AG09309 (cell line): ENCODE data around the gene ARSA.
"Not testable (repeated sequence)": the region's sequence is repeated elsewhere in the genome, so short reads cannot be mapped to it uniquely, and the experiment has no call there.

Experiments
- DNase-seq: peaks from one replicate; pipeline ENCODE4 v3.0.0-alpha.2; 2010; ENCODE audit warnings: low read depth
- H3K4me3 ChIP-seq: 2 replicates; pipeline ENCODE4 v1.5.1; 2011; ENCODE audit warnings: mild to moderate bottlenecking, low read depth, low read length, moderate library complexity; ENCODE audit not compliant: control insufficient read depth
- TF ChIP-seq, protein P1 (sequence below): IDR thresholded peaks from 2 replicates; pipeline ENCODE4 v1.5.1; 2011; ENCODE audit warnings: mild to moderate bottlenecking, low read depth, low read length, inconsistent platforms; ENCODE audit not compliant: insufficient read depth, control insufficient read depth; ENCODE audit errors: missing control alignments

ARSA gene

DNA sequence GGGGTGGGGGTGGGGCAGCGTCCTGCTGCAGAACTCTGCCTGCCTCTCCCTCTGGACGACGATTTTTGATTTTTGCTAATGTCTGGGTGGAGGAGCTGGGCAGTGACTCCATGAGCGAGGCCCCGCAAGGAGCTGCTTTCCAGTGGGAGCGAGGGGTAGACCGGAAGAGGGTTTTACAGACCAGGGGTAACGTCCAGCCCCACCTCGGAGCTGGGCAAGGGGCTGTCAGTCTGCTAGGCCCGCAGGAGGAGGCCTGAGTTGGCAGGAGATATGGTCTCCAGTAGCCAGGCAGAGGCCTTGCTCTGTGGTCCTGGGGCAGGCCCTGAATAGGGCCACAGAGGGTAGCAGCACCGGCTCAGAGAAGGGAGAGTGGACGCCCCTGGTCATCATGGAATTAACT, 18.4 kb downstream of the ARSA start:
- DNase-seq = no peak
- TF ChIP-seq, protein P1, sequence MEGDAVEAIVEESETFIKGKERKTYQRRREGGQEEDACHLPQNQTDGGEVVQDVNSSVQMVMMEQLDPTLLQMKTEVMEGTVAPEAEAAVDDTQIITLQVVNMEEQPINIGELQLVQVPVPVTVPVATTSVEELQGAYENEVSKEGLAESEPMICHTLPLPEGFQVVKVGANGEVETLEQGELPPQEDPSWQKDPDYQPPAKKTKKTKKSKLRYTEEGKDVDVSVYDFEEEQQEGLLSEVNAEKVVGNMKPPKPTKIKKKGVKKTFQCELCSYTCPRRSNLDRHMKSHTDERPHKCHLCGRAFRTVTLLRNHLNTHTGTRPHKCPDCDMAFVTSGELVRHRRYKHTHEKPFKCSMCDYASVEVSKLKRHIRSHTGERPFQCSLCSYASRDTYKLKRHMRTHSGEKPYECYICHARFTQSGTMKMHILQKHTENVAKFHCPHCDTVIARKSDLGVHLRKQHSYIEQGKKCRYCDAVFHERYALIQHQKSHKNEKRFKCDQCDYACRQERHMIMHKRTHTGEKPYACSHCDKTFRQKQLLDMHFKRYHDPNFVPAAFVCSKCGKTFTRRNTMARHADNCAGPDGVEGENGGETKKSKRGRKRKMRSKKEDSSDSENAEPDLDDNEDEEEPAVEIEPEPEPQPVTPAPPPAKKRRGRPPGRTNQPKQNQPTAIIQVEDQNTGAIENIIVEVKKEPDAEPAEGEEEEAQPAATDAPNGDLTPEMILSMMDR = no peak
- no peak overlapping the region for H3K4me3 ChIP-seq

DNA sequence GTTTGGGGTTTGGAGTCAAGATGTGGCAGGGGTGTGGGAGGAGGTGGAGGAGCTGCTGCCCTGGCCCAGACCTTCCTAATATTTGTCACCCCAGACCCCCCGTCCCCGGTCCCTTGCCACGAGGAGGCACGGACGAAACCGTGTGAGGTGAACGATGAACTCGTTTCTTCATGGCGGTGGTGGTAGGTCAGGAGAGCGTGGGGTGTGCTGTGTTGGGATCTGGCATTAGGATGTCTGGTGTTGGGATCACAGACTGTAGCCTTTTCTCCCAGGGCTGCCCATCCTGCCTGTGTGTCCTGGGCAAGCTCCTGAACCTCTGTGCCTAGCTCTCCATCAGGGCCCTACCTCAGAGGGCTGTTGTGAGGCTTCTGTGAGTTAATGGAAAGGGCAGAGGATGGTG, 19.0 kb downstream of the ARSA start:
- TF ChIP-seq, protein P1 = no peak

DNA sequence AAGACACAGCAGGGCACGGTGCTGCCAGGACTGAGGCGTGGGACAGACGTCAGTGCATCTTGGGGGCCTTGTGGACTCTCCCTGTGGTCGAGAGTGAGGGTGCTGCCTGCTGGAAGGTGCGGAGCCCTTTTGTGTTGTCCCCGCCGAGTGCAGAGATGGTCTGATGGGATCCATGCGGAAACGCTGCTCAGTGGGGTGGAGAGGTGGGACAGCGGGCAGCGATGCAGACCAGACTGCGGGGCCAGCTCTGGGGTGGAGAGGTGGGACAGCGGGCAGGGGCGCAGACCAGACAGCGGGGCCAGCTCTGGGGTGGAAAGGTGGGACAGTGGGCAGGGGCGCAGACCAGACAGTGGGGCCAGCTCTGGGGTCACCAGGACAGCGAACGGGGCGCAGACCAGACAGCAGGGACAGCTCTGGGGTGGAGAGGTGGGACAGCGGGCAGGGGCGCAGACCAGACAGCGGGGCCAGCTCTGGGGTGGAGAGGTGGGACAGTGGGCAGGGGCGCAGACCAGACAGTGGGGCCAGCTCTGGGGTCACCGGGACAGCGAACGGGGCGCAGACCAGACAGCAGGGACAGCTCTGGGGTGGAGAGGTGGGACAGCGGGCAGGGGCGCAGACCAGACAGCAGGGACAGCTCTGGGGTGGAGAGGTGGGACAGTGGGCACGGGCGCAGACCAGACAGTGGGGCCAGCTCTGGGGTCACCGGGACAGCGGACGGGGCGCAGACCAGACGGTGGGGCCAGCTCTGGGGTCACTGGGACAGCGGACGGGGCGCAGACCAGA, 19.7 kb downstream of the ARSA start:
- not testable (repeated sequence) for DNase-seq, H3K4me3 ChIP-seq

More for the DNA sequence above, 19.0 kb downstream of the ARSA start:
- no peak for DNase-seq
- no peak overlapping the region for H3K4me3 ChIP-seq

DNA sequence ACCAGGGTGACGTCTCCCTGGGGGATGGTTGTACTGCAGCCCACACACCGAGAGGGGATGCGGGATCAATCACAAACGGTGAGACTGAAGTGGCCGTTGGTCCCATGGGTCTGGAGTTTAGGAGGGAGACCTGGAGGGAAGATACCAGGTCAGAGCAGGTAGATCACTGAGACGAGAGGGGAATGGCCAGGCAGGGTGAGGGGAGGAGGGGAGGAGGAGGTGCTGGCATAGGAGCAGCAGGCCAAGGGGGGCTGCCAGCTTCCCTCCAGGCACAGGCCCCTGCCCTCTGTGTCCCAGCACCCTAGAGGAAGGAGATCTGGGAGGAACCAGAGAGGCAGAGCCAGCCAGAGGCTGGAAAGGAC, 20.3 kb downstream of the ARSA start:
- H3K4me3 ChIP-seq = no peak overlapping the region
- TF ChIP-seq, protein P1 = no peak
- DNase-seq = no peak

DNA sequence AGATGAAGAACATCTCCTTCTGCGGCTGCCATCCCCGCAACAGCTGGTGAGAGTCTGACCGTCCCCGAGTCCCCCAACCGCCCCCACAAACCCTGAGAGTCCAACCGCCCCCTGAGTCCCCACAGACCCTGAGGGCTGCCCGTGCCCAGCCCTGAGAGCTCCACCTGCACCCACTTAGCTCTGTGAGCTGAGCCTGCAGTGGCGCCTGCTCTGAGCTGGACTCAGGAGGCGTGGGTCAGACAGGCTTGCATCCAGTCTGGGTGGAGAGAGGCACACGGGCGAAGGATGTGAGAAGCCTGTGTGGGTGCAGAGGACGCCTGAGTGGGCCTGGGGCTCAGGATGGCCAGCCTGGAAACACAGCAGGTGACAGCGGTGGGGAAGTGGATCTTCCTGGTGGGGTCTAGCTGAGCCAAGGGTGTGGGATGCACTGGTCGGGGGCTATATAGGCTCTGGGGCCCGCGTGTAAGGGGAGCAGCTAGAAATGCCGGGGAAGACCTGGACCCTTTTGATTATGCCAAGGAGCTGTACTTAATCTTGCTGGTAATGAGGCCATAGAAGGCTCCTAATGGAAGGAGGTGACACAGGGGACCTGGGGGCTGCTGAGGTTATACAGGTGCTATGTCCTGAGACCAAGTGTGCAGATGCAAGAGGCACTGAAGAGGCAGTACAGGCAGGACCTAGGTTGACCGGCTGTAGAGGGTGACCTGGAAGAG, 20.9 kb downstream of the ARSA start:
- no peak for DNase-seq
- TF ChIP-seq, protein P1 = no peak
- no peak overlapping the region for H3K4me3 ChIP-seq

DNA sequence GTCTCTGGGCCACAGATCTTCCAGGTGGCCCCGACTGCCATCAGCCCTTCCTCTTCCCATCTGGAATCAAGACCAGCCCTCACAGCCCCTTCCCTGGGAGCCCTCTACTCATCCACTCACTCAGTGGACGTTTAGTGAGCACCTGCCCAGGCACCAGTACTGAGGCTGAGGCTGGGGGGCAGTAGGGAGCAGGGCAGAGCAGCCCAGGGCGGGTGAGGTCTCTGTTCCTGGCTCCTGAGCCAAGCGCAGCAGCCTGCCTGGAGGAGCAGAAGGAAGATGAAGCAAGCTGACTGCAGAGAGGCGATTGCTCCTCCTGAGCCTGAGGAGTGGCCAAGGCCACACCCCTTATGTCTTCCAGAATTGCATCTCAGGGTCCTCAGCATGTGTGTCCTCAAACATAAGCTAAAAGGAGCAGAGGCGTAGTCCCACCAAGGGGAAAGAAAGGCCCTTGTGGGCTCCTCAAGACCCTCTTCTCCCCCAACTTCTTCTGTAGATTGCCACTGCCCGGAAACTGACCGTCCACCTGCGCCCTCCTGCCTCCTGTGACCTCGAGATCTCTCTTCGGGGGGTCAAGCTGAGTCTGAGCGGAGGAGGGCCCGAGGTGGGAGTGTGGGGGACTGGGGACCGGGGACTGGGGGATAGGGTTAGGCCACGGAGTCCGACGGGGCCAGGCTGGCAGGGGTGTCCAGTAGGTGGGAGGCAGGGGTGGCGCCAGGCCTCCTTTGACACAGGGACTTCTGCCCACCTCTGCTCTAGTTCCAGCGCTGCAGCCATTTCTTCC, 21.6 kb downstream of the ARSA start:
- no peak overlapping the region for H3K4me3 ChIP-seq
- TF ChIP-seq, protein P1 = peak; percentile 55
- DNase-seq = no peak
